Measurements from ENCODE around the gene PTPRN2.
"Not testable (repeated sequence)": the region's sequence is repeated elsewhere in the genome, so short reads cannot be mapped to it uniquely, and the experiment has no call there.

Gene PTPRN2

GRCh38 chr7:158302274-158303070, 285.2 kb downstream of the PTPRN2 start:
- no peak for DNase-seq (ENCODE audit: low read depth in 2 of 2)

GRCh38 chr7:158301207-158301606, 286.4 kb downstream of the PTPRN2 start:
- no peak for DNase-seq (ENCODE audit: low read depth in 2 of 2)

DNA sequence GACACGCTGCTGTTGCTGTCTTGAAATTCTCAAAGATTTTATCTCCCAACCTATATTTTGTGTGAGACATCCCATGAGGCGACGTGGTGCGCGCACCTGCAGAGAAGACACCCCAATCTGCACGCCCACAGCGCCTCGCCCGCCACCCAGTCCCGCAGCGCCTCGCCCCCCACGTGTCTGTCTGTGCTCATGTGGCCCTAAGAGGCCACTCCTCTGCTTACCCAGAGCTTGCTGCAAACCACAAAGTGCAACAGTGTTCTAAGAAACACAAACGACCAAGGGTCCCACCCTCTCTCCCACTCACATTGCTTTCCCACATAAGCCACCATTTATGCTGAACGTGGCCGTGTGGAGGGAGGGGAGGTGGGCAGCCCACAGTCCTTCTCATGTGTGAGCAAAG, 287.2 kb downstream of the PTPRN2 start:
- no peak for DNase-seq (ENCODE audit: low read depth in 2 of 2)

GRCh38 chr7:158299607-158300006, 288.0 kb downstream of the PTPRN2 start:
- no peak for DNase-seq (ENCODE audit: low read depth in 2 of 2)

DNA sequence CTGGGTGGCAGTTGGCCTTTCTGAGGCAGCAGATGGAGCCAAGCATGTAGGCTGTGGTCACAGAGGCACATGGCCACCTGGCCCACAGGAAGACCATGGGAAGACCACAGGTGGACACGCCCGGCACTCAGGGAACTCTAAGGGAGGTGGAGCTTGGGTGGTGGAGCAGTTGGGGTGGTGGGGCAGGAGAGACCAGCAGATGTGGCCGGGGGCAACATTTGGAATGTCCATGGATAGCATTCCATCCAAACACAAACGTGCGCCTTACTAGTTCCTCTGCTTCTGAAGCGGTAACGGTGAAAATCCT, 290.9 kb downstream of the PTPRN2 start:
- DNase-seq (ENCODE audit: low read depth in 2 of 2) = no peak

GRCh38 chr7:158295966-158296797, 291.4 kb downstream of the PTPRN2 start:
- DNase-seq (ENCODE audit: low read depth in 2 of 2) = no peak

- DNase-seq (ENCODE audit: low read depth in 2 of 2) = not testable (repeated sequence)
Observed at GRCh38 chr7:158294468-158295215, 293.0 kb downstream of the PTPRN2 start.

- no peak for DNase-seq (ENCODE audit: low read depth in 2 of 2)
Observed at GRCh38 chr7:158292948-158293347, 294.7 kb downstream of the PTPRN2 start.

- DNase-seq (ENCODE audit: low read depth in 2 of 2) = no peak
Observed at GRCh38 chr7:158291998-158292397, 295.6 kb downstream of the PTPRN2 start.

DNA sequence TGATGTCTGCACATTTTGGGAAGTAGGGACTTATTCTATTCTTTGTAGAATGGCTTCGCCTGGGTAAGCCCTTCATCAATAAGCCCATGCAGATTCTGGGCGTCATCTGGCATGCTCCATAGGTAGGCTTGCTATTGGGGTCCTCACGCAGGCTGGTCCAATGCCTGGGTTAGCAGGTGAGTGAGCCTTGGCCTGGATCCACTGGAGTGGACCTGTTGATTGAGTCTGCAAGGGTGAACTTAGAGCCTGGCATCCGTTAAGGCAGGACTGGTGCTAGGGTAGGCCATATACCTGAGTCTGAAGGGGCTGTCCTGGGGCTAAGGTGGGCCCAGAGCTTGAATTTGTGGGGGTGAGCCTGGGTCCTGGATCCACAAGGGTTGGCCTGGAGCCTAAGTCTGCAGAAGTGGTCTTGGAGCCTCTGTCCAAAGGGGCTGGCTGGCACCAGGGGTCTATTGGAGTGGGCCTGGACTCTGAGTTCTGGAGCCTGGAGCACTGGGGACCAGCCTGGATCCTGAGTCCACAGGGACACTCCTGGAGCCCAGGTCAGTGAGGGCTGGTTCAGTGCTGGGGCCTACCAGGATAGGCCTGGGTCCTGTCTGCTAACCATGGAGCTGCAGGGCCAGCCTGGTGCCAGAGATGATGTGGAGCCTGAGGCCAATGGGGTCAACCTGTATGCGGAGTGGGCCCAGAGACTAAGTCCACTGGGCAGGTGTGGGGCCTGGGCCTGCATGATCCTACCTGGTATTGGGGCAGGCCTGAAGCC, 297.7 kb downstream of the PTPRN2 start:
- DNase-seq (ENCODE audit: low read depth in 2 of 2) = no peak

- DNase-seq (ENCODE audit: low read depth in 2 of 2) = no peak
Observed at GRCh38 chr7:158289231-158289630, 298.4 kb downstream of the PTPRN2 start.

- DNase-seq (ENCODE audit: low read depth in 2 of 2) = no peak
Observed at GRCh38 chr7:158286210-158286609, 301.4 kb downstream of the PTPRN2 start.

GRCh38 chr7:158285383-158285770, 302.2 kb downstream of the PTPRN2 start:
- no peak for DNase-seq (ENCODE audit: low read depth in 2 of 2)

GRCh38 chr7:158284617-158285382, 302.8 kb downstream of the PTPRN2 start:
- no peak for DNase-seq (ENCODE audit: low read depth in 2 of 2)

DNA sequence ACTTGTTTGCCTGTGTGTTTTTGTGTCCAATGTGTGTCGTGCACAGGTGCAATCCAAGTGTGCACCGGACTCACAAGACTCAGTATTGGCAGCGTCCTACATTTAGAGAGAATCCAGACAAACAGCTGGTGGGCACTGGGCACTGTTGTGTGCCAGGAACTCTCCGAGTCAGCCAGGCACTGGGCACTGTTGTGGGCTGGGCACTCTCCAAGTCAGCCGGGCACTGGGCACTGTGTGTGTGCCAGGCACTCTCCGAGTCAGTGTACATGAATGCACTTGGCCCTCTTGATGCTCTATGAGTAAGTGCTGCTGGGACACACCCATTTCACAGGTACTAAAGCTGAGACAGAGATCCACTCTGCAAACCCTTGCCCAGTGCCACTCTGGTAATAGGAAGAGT, 303.5 kb downstream of the PTPRN2 start:
- DNase-seq (ENCODE audit: low read depth in 2 of 2) = no peak

DNA sequence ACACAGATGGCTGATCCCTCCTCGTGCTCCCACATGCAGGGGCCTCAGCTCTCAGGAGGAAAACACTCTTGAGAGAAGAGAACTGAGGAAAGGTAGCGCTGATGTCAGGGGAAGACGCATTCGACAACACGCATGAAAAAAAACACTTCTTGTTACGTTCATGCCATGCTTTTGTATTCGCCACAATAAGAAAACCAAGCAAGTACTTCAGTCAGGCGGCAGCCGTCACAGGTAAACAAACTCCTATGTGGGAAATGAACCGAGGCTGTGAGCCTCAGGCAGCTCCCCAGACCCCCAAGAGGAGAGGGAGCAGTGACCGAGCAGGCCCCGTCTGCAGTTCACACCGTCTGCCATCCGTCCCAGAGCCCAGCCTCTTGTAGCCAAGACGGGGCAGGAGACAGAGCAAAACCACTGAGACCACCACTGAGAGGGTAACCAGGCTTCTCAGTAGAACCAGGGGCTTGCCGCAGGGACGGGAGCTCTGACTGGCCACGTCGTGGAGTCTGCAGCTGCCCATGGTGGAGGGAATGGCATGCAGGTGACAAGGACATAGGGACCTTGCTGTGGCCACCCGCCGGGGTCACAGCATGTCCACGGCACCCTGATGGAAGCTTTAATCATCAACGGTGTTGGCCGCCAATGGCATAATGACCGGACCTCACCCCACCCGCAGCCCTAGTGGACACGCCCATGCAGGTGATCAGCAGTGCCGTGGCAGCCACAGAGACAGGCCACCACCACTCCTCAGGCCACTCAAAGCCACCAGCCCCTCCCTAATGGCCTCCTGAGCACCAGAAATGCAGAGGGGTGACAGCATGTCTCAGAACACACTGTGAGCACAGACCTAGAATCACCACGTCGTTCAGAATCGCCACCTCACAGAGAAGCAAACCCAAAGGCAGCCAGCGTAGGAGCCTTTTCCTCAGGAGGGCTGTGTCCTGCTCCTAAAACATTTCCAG, 304.3 kb downstream of the PTPRN2 start:
- no peak for DNase-seq (ENCODE audit: low read depth in 2 of 2)

DNA sequence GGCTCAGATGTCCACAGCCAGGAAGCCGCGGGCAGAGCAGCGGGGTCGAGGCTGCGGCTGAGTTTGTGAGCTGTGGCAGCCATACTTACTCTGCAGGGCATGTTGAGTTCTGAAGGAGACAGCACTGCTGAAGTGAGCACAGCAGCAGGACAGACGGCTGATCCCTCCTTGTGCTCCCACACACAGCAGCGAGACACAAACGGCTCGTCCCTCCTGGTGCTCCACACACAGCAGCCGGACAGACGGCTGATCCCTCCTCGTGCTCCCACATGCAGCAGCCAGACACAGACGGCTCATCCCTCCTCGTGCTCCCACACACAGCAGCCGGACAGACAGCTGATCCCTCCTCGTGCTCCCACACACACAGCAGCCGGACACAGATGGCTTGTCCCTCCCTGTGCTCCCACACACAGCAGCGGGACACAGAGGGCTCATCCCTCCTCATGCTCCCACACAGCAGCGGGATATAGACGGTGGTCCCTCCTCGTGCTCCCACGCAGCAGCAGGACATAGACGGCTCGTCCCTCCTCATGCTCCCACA, 305.1 kb downstream of the PTPRN2 start:
- DNase-seq (ENCODE audit: low read depth in 2 of 2) = no peak

DNA sequence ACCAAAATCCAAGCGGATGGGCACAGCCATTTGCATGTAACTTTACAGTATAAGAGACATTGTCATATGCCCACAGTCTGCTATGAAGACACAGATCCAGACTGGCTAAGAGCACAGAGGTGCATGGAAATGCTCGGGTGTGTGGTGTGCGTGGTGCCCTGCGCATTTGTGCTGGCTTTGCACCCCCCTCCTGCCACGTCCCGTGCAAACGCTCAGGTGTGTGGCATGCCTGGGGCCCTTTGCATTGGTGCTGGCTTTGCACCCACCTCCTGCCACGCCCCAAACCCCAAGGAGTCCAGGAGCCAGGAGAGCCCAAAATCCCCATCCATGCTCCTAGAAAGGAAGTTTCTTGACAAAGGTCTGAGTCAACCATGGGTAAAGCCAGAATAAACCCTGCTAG, 306.2 kb downstream of the PTPRN2 start:
- DNase-seq (ENCODE audit: low read depth in 2 of 2) = no peak

DNA sequence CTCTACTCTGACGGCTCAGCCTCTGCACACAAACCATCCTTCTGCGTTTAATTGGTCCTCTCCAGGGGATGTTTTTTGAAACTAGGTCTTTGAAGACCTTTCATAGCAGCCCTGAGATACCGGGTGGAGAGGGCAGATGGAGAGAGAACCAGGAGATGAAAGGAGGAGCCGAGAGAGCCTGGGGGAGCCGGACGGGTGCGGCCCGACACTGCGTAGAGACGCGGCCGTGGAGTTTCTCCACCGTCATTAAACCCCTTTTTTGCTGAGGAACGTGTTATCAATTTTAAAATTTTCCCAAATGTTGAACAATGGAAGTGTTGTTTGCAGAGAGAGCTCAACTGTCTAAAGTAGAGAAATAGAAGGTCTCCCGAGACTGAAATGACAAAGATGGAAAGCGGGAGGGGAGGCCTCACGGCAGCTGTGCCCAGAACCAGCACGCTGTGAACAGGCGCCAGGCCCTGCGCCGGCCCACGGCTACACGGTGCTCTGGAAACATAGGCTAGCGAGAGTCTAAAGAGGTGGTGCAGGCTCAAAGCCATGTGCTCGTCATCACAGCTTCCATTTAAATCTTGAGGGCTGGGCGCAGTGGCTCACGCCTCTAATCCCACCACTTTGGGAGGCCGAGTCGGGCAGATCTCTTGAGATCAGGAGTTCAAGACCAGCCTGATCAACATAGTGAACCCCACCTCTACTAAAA, 307.0 kb downstream of the PTPRN2 start:
- DNase-seq (ENCODE audit: low read depth in 2 of 2) = no peak

All from stimulated activated CD8-positive, alpha-beta memory T cell treated with anti-CD3 and anti-CD28 coated beads, Interleukin-7, amount 100 ng/mL, for 1 hour (primary cell).